ENCODE measurements around the gene MIER2. TPM values are rescaled to one million over a fixed set of nuclear protein-coding genes. Genes with fewer than 3 reads are reported as not detected.

The MIER2 gene
- total and polyA plus RNA-seq, 10 donors = 19.2 to 66.5 (median 30.7) TPM

GRCh38 chr19:310781-311496, 33.7 kb downstream of the MIER2 start:
- intact Hi-C loops (cut with DNase I; ENCODE audit: low total_unique reads) = no loop called here
- WGBS, 5 donors = 79 to 88% (median 84%) methylated on average over 16 to 24 of the region's 24 CpGs
- peak; percentile 77 for DNase-seq
- peak overlapping the region; percentile 58 to 81 (median 74) for H3K27ac ChIP-seq
- peak overlapping the region; percentile 21 to 69 (median 42) for H3K4me3 ChIP-seq
- TF ChIP-seq CTCF (IDR thresholded peaks at IDR 0.05 in 8 of 11, conservative IDR thresholded peaks at IDR 0.05 in 3 of 11) (no peak), POLR2AphosphoS5 (IDR thresholded peaks at IDR 0.05) (peak; percentile 24 to 72 (median 56))
- H3K9me3 ChIP-seq = no peaks in the 10 kb centered on the region
- peaks cover 0 to 33% (median 10%) of the 10 kb centered on the region in 6 donors for H3K4me1 ChIP-seq
- no peaks in the 10 kb centered on the region for H3K27me3 ChIP-seq (replicated peaks in 1 of 7)
- peaks cover 3 to 89% (median 54%) of the 10 kb centered on the region in 6 donors for H3K36me3 ChIP-seq

GRCh38 chr19:310141-310651, 34.4 kb downstream of the MIER2 start:
- no peaks in the 10 kb centered on the region for H3K9me3 ChIP-seq
- WGBS, 5 donors = 63 to 80% (median 77%) methylated on average over 25 to 30 of the region's 30 CpGs
- peak; percentile 57 for DNase-seq
- peaks cover 3 to 89% (median 60%) of the 10 kb centered on the region in 6 donors for H3K36me3 ChIP-seq
- peaks cover 0 to 26% (median 10%) of the 10 kb centered on the region in 6 donors for H3K4me1 ChIP-seq
- H3K4me3 ChIP-seq = peak overlapping the region; percentile 15 to 69 (median 40)
- no peaks in the 10 kb centered on the region for H3K27me3 ChIP-seq (replicated peaks in 1 of 7)
- H3K27ac ChIP-seq = peak overlapping the region in 5 of 8 donors; percentile 70 to 81 (median 77)
- TF ChIP-seq CTCF (IDR thresholded peaks at IDR 0.05 in 8 of 11, conservative IDR thresholded peaks at IDR 0.05 in 3 of 11) (no peak), POLR2AphosphoS5 (IDR thresholded peaks at IDR 0.05) (peak in 1 of 3 donors; percentile 46)
- intact Hi-C loops (cut with DNase I; ENCODE audit: low total_unique reads) = no loop called here

GRCh38 chr19:309206-309565, 35.4 kb downstream of the MIER2 start:
- intact Hi-C loops (cut with DNase I; ENCODE audit: low total_unique reads) = no loop called here
- Histone ChIP-seq H3K4me1 (peaks cover 0 to 22% (median 6%) of the 10 kb centered on the region in 6 donors), H3K4me3 (peak overlapping the region in 5 of 8 donors; percentile 15 to 69 (median 47)), H3K27ac (peak overlapping the region in 4 of 8 donors; percentile 26 to 81 (median 50)), H3K36me3 (peaks cover 3 to 88% (median 55%) of the 10 kb centered on the region in 6 donors), H3K27me3 (replicated peaks in 1 of 7) (no peaks in the 10 kb centered on the region), H3K9me3 (no peaks in the 10 kb centered on the region)
- TF ChIP-seq POLR2AphosphoS5 (IDR thresholded peaks at IDR 0.05) (no peak), CTCF (IDR thresholded peaks at IDR 0.05 in 8 of 11, conservative IDR thresholded peaks at IDR 0.05 in 3 of 11) (no peak), POLR2A (IDR thresholded peaks at IDR 0.05) (no peak)
- WGBS, 5 donors = 66 to 88% (median 82%) methylated on average over 8 to 14 of the region's 14 CpGs
- peak; percentile 62 for DNase-seq
